ENCODE measurements around the gene HIPK4. TPM values are rescaled to one million over a fixed set of nuclear protein-coding genes. Genes with fewer than 3 reads are reported as not detected.

The HIPK4 gene
- total and polyA plus RNA-seq, 2 of the 8 experiments (the other 6 are each of a cell fraction or from before 2014, with no cell fraction given) = 0.15 to 0.57 TPM

DNA sequence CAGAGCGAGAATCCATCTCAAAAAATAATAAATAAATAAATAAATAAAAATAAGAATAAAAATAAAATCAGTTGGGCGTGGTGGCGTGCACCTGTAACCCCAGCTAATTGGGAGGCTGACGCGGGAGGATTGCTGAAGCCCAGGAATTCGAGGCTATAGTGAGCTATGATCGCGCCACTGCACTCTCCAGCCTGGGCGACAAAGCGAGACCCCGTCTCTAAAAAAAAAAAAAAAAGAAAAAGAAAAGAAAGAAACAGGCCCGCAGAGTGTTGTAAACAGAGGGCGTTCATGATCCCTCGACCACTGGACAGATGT, 30.4 kb upstream of the HIPK4 start:
- no peak overlapping the region for H3K27ac ChIP-seq (ENCODE audit: low read depth, low read length)
- FAIRE-seq = no peak
- WGBS, 2 experiments (ENCODE audit: extremely low coverage in 1 of 2, insufficient coverage in 1 of 2, insufficient read length in 1 of 2, insufficient replicate concordance in 2 of 2, low coverage in 1 of 2, low lambda C conversion rate in 2 of 2, missing lambda C conversion rate in 1 of 2) = 81% methylated on average over 7 of the region's 14 CpGs; no CpG with 5 or more reads in 1 of the 2 experiments

More for the DNA sequence above, 30.4 kb upstream of the HIPK4 start:
- Histone ChIP-seq H3K79me1 (ENCODE audit: low read depth, low read length) (no peaks in the 10 kb centered on the region; the same call in 1 of the 2 replicates), H3K4me1 (replicated peaks in 1 of 4; ENCODE audit: control insufficient read depth in 3 of 4, insufficient read depth in 4 of 4, low read length in 3 of 4) (peaks cover 4 to 7% (median 5%) of the 10 kb centered on the region in 4 experiments; a peak in 5 of 7 replicates), H2BK20ac (ENCODE audit: low read length) (no peak overlapping the region), H3K9me3 (ENCODE audit: insufficient read depth in 2 of 2, low read depth in 1 of 2, low read length in 1 of 2) (no peaks in the 10 kb centered on the region), H3K18ac (ENCODE audit: extremely low read depth, low read length) (no peak overlapping the region), H4K20me1 (replicated peaks in 1 of 2; ENCODE audit: control insufficient read depth in 1 of 2, insufficient read depth in 2 of 2, low read length in 2 of 2) (no peaks in the 10 kb centered on the region), H3K27me3 (replicated peaks in 1 of 4; ENCODE audit: control insufficient read depth in 3 of 4, extremely low read depth in 1 of 4, insufficient read depth in 3 of 4, low read length in 3 of 4) (no peaks in the 10 kb centered on the region; a peak in 1 of 7 replicates), H3K14ac (ENCODE audit: insufficient read length) (no peak overlapping the region), H2AFZ (ENCODE audit: low read length) (no peak overlapping the region), H4K91ac (replicated peaks; ENCODE audit: insufficient read length, low read length) (no peak overlapping the region), H4K8ac (ENCODE audit: extremely low read depth, insufficient read depth, low read length) (no peak overlapping the region), H3K23ac (ENCODE audit: insufficient read length) (no peak overlapping the region), H3K36me3 (ENCODE audit: control insufficient read depth in 2 of 4, insufficient read depth in 4 of 4, low read length in 3 of 4) (peaks cover 0 to 2% (median 0%) of the 10 kb centered on the region in 4 experiments; a peak in 2 of 8 replicates), H3K4me2 (ENCODE audit: insufficient read depth in 1 of 2, low read depth in 2 of 2, low read length in 2 of 2) (no peak overlapping the region; a peak in 1 of 4 replicates), H3K23me2 (ENCODE audit: low read depth, low read length) (peaks cover 10% of the 10 kb centered on the region), H3K56ac (replicated peaks; ENCODE audit: insufficient read length, low read depth, low read length) (no peak overlapping the region), H2BK120ac (replicated peaks; ENCODE audit: low read depth, low read length) (no peak overlapping the region), H4K5ac (ENCODE audit: insufficient read length, low read depth, low read length) (no peak overlapping the region), H2BK15ac (ENCODE audit: low read length) (no peak overlapping the region), H3K4ac (replicated peaks; ENCODE audit: insufficient read length, low read depth, low read length) (no peak overlapping the region), H2AK5ac (ENCODE audit: low read depth, low read length) (no peak overlapping the region), H2BK5ac (ENCODE audit: low read depth, low read length) (no peak overlapping the region), H2BK12ac (ENCODE audit: low read depth, low read length) (no peak overlapping the region), H3K4me3 (ENCODE audit: extremely low read depth in 1 of 4, insufficient read depth in 2 of 4, low read depth in 3 of 4, low read length in 4 of 4) (peak overlapping the region in 3 of 4 experiments; percentile 47 to 70 (median 65); a peak in 6 of 8 replicates), H3K9ac (replicated peaks in 1 of 4; ENCODE audit: extremely low read depth in 1 of 4, low read depth in 3 of 4, low read length in 3 of 4) (no peak overlapping the region), H3K79me2 (ENCODE audit: control insufficient read depth in 1 of 2, insufficient read depth in 2 of 2, low read length in 2 of 2) (no peaks in the 10 kb centered on the region)
- CTCF ChIA-PET (ENCODE audit: partially characterized antibody) = interaction anchor here (0.6 to 4.4 kb wide), 34 partner anchors 8 to 280 kb away, joined by 3 to 41 read pairs (median 4); partner anchors contain the start of genes BLVRB, HIPK4, PRX and SERTAD3
- TF ChIP-seq YY1 (IDR thresholded peaks at IDR 0.05; ENCODE audit: low read depth, low read length) = no peak
- no peak for TF ChIP-seq JUND (IDR thresholded peaks at IDR 0.05; ENCODE audit: low read length)
- no peak for TF ChIP-seq HDAC6 (IDR thresholded peaks at IDR 0.05; ENCODE audit: low read depth, low read length)
- TF ChIP-seq SP2 (IDR thresholded peaks at IDR 0.05; ENCODE audit: low read length) = no peak
- TF ChIP-seq SIX5 (IDR thresholded peaks at IDR 0.05; ENCODE audit: low read depth, low read length) = no peak
- no peak for TF ChIP-seq BRCA1 (IDR thresholded peaks at IDR 0.05; ENCODE audit: low read depth, low read length)
- TF ChIP-seq EP300 (IDR thresholded peaks at IDR 0.05; ENCODE audit: borderline replicate concordance in 1 of 2, low read depth in 2 of 2, low read length in 2 of 2) = no peak
- POLR2A ChIA-PET (ENCODE audit: partially characterized antibody) = interaction anchor here (0.5 to 3.3 kb wide), 19 partner anchors 10 to 150 kb away, joined by 3 to 18 read pairs (median 4); partner anchors contain the start of genes BLVRB and SERTAD3
- no peak for DNase-seq (ENCODE audit: low read depth in 1 of 2, low spot score in 2 of 2)

All from H1 (cell line).